ENCODE measurements around the gene LIM2.
A peak's percentile ranks its signal among the peaks of the same experiment; 100 is the strongest.
"Not testable (repeated sequence)": the region's sequence is repeated elsewhere in the genome, so short reads cannot be mapped to it uniquely, and the experiment has no call there.

Gene LIM2

GRCh38 chr19:51387924-51388389 is at the start of gene LIM2:
Gene LIM2, minus strand, starts transcription at chr19:51387974. Its CDS starts 531 bp downstream, at chr19:51387443.
- DNase-seq = no peak

- DNase-seq = no peak
Measured at GRCh38 chr19:51434456-51434855, 46.7 kb upstream of the LIM2 start.

GRCh38 chr19:51433043-51433442 is 45.3 kb upstream of the LIM2 start:
- no peak for DNase-seq

- no peak for DNase-seq
Measured at GRCh38 chr19:51431124-51431523, 43.4 kb upstream of the LIM2 start.

- DNase-seq = no peak
Measured at GRCh38 chr19:51430221-51430620, 42.4 kb upstream of the LIM2 start.

DNA sequence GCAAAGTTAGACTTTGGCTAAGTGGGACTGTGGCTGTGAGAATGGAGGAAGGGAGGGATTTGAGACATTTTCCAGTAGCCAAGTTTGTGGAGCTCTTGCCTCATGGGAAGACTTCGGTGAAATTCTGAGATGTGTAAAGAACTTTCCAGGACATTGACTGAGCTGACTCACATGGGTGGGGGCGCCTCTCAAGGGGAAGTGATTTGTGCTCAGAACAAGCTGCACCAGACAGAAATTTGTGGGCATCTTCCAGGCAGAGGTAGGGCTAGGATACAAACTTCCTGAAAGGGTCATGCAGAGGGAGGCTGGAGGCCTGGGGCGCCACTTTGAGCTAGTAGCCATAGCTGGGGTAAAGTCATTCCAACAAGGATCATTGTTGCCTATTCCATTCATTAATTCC is 39.4 kb upstream of the LIM2 start:
- DNase-seq = no peak

GRCh38 chr19:51422053-51422448 is 34.3 kb upstream of the LIM2 start:
- DNase-seq = peak; percentile 48

DNA sequence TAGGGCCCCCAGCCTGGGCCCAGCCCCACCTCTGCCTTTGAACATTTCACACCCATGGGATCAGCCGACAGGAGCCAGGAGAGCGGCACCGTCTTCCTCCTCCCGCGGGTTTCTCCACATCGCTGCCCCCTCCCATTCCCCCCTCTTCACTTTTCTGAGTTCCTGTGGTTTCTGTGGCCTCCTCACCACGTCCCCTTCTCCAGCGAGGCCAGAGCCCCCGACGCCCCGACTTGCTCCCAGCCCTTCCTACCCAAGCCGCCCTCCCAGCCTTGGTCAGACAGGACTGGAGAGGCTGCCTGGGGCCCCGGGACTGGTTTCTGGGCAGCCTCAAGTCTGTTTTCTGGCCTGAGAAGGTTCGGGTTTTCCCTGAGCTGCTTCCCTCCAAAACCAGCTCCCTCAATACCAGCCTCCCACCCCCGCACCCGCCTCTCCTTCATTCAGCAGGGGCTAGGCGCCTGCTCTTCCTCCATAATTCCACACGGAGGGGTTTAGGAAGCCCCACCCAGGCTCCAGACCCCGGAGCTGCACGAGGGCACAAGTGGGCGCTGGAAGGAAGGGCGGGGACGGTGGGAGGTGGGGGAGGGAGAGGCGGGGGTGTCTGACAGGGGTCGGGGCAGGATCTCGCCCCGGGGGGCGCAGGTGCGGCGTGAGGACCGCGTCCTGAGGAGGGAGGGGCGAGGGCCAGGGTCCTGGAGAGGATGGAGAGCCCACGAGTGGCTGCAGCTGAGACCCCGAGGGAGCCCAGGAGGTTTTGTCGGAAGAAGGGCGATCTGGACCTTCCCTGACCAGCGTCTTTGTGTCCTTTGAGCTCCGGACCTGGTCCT is 33.7 kb upstream of the LIM2 start:
- no peak for DNase-seq

DNA sequence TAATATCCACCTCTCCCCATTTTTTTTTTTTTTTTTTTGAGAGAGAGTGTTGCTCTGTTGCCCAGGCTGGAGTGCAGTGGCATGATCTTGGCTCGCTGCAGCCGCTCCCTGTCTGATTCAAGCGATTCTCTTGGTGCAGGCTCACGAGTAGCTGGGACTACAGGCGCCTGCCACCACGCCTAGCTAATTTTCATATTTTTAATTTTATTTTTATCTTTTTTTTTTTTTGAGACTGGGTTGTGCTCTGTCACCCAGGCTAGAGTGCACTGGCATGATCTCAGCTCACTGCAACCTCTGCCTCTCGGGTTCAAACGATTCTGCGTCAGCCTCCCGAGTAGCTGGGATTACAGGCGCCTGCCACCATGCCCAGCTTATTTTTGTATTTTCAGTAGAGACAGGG is 32.7 kb upstream of the LIM2 start:
- DNase-seq = not testable (repeated sequence)

GRCh38 chr19:51418707-51419106 is 30.9 kb upstream of the LIM2 start:
- no peak for DNase-seq

GRCh38 chr19:51417810-51418157 is 30.0 kb upstream of the LIM2 start:
- no peak for DNase-seq

DNA sequence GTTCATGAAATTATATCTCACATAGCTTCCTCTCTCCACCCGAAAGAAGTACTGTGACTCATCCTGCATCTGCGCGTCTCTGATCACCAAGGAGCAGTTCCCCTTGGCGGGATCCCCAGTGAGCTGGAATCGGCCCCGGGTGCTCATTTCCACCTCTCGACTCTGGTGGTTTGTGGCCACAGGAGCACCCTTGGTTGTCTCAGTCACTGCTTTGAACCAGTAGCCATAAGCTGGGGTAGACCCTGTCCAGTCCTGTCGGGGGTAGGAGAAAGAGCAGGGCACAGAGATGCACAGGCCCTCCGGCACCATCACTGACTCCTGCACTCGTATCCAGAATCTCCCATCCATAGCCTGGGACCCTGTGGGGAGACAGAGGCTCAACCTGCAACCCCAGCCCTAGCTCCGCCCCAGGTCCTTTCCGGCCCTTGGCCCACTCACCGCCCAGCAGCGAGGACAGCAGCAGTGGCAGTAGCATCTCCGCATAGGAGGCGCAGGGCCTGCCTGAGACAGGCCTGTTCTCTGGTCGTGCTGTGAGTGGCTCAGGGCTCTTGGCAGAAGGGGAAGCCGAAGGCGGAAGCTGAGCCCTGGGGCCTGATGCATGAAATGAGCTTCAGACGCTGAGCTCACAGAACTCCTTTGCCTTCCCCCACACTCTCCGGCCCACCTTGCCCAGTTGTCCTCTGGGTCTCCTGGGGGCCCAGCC is 29.5 kb upstream of the LIM2 start, which contains the start of gene SIGLEC10:
TSS of gene SIGLEC10 (minus strand) at position 536 of the 703 bp plus-strand sequence. CDS start at position 475, 61 bp downstream.
- DNase-seq = no peak

GRCh38 chr19:51416422-51416821 is 28.6 kb upstream of the LIM2 start:
- not testable (repeated sequence) for DNase-seq

GRCh38 chr19:51415187-51415586 is 27.4 kb upstream of the LIM2 start:
- DNase-seq = no peak

GRCh38 chr19:51410950-51411748 is 23.4 kb upstream of the LIM2 start:
- no peak for DNase-seq

DNA sequence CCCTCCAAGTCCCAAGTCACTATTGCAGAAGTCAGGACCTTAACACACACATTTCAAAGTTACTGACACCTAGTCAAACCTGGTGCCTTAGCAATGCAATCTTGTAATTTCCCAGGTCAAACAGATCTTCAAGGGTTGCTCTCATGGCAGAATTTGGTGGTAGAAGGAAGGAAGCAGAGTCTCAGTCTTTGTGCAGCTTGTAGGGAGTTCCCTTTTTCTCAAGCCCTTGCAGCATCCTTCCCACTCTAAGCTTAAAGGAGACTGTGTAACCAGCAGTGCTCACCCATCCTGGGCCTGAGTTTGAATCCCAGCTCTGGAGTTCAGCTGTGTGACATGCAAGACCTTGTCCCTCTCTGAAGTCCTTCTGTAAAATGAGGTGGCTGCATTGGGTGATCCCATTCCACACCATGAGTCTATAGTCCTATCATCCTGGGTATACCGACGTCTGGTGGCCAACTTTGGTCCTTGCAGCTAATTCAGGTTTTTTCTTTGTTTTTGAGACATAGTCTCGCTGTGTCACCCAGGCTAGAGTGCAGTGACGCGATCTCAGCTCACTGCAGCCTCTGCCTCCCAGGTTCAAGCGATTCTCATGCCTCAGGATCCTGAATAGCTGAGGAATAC is 19.8 kb upstream of the LIM2 start:
- DNase-seq = no peak

GRCh38 chr19:51402117-51402516 is 14.3 kb upstream of the LIM2 start:
- DNase-seq = no peak

DNA sequence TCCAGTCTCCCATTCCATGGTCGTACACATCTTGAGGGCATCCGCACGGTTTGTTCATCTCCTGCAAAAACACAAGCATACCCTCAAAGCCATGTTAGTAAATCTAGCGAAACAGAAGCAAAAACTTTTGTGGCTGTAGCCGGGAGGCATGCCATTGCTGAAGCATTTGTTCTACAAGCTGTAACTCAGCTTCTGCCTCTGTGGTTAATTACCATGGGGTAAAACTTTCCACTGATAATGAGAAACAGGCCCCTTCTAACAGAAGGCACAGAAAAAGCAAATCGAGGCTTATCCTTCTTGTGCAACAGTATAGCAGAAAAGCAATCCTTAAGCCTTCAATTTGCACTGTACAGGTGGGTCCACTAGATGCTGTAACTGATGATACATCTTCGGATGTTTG is 12.2 kb upstream of the LIM2 start:
- DNase-seq = not testable (repeated sequence)

GRCh38 chr19:51399231-51399630 is 11.5 kb upstream of the LIM2 start:
- no peak for DNase-seq

DNA sequence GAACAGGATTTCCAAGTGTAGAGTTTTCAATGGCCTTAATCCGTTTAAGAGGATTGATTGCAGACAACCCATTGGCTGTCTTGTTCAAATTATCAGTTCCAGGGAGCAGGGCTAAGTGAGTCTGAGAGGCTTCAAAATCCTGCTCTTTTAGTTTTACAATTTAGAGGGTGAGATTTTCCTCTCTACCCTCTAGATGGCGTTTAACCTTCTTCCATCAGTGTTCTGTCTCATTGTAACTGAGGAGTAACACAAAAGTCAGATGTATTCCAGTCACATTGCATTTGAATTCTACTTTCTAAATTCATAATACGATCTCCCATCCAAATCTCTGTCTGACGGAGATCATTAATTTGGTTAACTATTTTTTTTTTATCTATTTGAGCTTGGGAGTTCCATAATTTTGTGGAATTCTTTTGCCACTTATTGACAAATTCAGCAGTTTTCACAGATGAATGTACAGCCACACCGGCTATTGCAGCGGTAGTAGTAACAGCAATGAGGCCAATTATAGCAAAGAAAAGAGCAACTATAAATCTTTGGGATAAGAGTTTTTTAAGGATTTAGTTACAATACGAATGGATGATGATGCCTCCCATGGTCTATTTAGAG is 10.4 kb upstream of the LIM2 start:
- no peak for DNase-seq

GRCh38 chr19:51397453-51397852 is 9.7 kb upstream of the LIM2 start:
- not testable (repeated sequence) for DNase-seq

DNA sequence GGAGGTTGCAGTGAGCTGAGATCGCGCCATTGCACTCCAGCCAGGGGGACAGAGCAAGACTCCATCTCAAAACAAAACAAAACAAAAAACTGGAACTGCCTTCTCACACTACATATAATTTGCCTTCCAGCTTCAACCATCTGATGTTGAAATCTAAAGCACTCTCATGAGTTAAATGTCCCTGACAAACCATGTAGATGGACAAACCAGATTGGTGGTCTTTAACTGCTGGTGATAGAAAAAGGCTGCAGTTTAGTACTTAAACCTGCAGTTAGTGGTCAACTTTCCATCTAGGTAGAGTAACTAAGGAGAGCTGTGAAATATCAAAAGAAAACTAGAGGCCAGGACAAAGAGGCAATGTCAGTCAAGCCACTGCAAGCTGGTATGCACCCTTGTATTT is 8.4 kb upstream of the LIM2 start:
- no peak for DNase-seq

Measured in GOT3 (cell line).